ENCODE results near the gene SNAPIN. TPM values are rescaled to one million over a fixed set of nuclear protein-coding genes. Genes with fewer than 3 reads are reported as not detected.

The SNAPIN gene
- total RNA-seq, 4 donors from 2014 or later, result 10.5 to 38.4 (median 27.4) TPM

DNA sequence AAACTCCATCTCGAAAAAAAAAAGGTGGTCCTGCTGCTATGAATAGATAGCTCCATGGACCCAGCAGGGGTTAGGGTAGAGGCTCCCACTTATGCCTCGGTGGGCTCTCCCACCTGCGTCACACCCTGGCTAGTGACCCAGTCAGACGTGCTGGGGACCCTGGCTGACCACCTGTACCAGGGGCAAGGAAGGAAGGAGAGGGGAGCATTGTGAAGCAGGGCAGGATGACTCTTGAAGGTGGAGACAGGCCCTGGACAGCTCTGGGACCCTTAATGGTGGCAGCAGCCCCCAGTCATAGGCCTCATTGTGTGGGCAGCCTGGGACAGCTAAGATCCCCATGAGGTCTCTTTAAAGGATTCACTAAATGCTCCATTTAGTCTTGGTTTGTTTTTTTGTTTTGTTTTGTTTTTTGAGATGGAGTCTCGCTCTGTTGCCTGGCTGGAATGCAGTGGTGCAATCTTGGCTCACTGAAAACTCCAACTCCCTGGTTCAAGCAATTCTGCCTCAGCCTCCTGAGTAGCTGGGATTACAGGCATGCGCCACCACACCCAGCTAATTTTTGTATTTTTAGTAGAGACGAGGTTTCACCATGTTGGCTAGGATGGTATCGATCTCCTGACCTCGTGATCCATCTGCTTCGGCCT is 10.4 kb upstream of the SNAPIN start:
- peaks cover 0 to 10% (median 4%) of the 10 kb centered on the region in 4 donors for H3K4me1 ChIP-seq
- H3K36me3 ChIP-seq, result peaks cover 0 to 32% (median 15%) of the 10 kb centered on the region in 4 donors
- WGBS, 2 donors (ENCODE audit: low coverage in 1 of 2), result 77 to 81% methylated on average over 3 to 10 of the region's 10 CpGs
- no peak for DNase-seq
- no peak overlapping the region for H3K4me3 ChIP-seq
- in situ Hi-C loops (cut with MboI; ENCODE audit: low pct_ligation_motif_present in 1 of 4, low pct_unique_long_range_greater_than_20kb in 1 of 4, low sequenced_read_pairs in 3 of 4), result no loop called here
- H3K27me3 ChIP-seq, result no peaks in the 10 kb centered on the region
- TF ChIP-seq, protein P1, sequence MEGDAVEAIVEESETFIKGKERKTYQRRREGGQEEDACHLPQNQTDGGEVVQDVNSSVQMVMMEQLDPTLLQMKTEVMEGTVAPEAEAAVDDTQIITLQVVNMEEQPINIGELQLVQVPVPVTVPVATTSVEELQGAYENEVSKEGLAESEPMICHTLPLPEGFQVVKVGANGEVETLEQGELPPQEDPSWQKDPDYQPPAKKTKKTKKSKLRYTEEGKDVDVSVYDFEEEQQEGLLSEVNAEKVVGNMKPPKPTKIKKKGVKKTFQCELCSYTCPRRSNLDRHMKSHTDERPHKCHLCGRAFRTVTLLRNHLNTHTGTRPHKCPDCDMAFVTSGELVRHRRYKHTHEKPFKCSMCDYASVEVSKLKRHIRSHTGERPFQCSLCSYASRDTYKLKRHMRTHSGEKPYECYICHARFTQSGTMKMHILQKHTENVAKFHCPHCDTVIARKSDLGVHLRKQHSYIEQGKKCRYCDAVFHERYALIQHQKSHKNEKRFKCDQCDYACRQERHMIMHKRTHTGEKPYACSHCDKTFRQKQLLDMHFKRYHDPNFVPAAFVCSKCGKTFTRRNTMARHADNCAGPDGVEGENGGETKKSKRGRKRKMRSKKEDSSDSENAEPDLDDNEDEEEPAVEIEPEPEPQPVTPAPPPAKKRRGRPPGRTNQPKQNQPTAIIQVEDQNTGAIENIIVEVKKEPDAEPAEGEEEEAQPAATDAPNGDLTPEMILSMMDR (IDR thresholded peaks at IDR 0.05), result no peak
- TF ChIP-seq EP300 (IDR thresholded peaks at IDR 0.05; ENCODE audit: low read depth) (no peak), POLR2A (IDR thresholded peaks at IDR 0.05) (no peak), POLR2AphosphoS5 (IDR thresholded peaks at IDR 0.05) (peak in 1 of 3 donors; percentile 28)
- no peak overlapping the region for H3K27ac ChIP-seq
- intact Hi-C loops (cut with DNase I; ENCODE audit: low total_unique reads), result no loop called here
- H3K9me3 ChIP-seq, result no peaks in the 10 kb centered on the region

DNA sequence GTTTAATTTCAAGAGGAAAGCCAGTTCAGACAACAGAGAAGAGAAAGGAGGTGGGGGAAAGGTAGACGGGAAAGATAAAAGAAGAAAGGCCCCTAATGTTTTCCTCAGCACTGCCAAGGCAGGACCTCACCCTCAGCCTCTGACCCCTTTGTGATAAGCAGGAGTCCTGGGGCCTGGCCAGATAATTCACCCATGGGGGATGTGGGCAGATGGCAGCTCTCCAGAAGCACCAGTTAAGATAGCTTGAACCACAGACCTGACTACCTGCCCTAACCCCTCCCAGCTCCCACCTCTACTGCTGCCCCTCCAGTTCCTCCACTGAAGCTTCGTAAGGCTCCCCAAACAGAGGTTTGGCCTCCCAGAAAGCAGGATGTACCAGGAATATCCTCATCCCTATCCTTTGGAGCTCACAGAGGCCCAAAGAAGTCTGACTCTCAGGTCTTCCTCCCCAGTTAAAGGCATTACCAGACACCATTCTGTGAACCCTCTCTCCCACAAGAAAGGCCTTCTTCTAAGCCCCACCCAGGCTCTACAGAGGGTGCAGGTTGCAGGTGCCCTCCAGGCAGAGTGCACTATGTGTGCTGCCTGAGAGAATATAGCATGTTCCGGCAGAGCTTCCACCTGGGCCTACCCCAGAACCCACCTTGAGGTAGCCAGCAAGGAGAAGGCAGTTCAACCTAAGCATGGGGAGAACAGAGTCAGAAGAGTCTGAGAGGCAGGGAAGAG is 9.2 kb upstream of the SNAPIN start:
- DNase-seq, result no peak
- TF ChIP-seq POLR2AphosphoS5 (IDR thresholded peaks at IDR 0.05) (no peak), POLR2A (IDR thresholded peaks at IDR 0.05) (no peak), EP300 (IDR thresholded peaks at IDR 0.05; ENCODE audit: low read depth) (no peak)
- TF ChIP-seq, protein P1 (IDR thresholded peaks at IDR 0.05), result no peak

DNA sequence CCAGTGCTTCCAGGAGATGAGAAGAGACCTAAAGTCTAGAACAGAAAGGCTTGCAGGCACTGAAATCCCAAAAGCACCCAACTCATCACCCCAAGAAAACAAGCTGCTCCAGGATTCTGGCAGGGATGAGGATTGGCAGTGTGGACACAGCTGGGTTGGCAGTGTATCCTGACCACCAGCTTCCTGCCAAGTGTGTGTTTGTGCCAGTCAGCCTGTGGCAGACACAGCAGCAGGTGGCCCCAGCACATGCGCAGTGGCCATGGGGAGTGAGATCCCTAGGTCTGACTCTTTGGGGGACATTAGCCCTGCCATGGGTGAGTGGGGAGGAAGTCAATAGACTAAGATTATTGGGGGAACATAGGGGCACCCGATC is 8.7 kb upstream of the SNAPIN start:
- Histone ChIP-seq H3K27ac (no peak overlapping the region), H3K4me3 (no peak overlapping the region), H3K36me3 (peaks cover 0 to 15% (median 7%) of the 10 kb centered on the region in 4 donors), H3K27me3 (no peaks in the 10 kb centered on the region), H3K4me1 (peaks cover 0 to 11% (median 4%) of the 10 kb centered on the region in 4 donors), H3K9me3 (no peaks in the 10 kb centered on the region)
- in situ Hi-C loops (cut with MboI; ENCODE audit: low pct_ligation_motif_present in 1 of 4, low pct_unique_long_range_greater_than_20kb in 1 of 4, low sequenced_read_pairs in 3 of 4) (loop anchor here in 2 of 4 donors (25.0 kb wide), 2 partner anchors 312 to 337 kb away; partner anchors contain the start of genes CREB3L4 (in 1 of the 2), CRTC2 (in 1 of the 2), JTB (in 1 of the 2) and RAB13 (in 1 of the 2)), intact Hi-C loops (cut with DNase I; ENCODE audit: low total_unique reads) (no loop called here)
- no peak for DNase-seq
- TF ChIP-seq, protein P1 (IDR thresholded peaks at IDR 0.05), result no peak
- no peak for TF ChIP-seq POLR2A (IDR thresholded peaks at IDR 0.05)
- no peak for TF ChIP-seq EP300 (IDR thresholded peaks at IDR 0.05; ENCODE audit: low read depth)
- TF ChIP-seq POLR2AphosphoS5 (IDR thresholded peaks at IDR 0.05), result no peak
- WGBS, 2 donors (ENCODE audit: low coverage in 1 of 2), result 60% methylated on average over 2 of the region's 2 CpGs; no CpG with 5 or more reads in 1 of the 2 donors

More for the DNA sequence above, 9.2 kb upstream of the SNAPIN start:
- Histone ChIP-seq H3K9me3 (no peaks in the 10 kb centered on the region), H3K27me3 (no peaks in the 10 kb centered on the region), H3K36me3 (peaks cover 0 to 21% (median 10%) of the 10 kb centered on the region in 4 donors), H3K27ac (no peak overlapping the region), H3K4me3 (no peak overlapping the region), H3K4me1 (peaks cover 0 to 11% (median 4%) of the 10 kb centered on the region in 4 donors)
- in situ Hi-C loops (cut with MboI; ENCODE audit: low pct_ligation_motif_present in 1 of 4, low pct_unique_long_range_greater_than_20kb in 1 of 4, low sequenced_read_pairs in 3 of 4), result no loop called here
- intact Hi-C loops (cut with DNase I; ENCODE audit: low total_unique reads), result no loop called here
- 44 to 45% methylated on average over 2 to 3 of the region's 3 CpGs for WGBS, 2 donors (ENCODE audit: low coverage in 1 of 2)

DNA sequence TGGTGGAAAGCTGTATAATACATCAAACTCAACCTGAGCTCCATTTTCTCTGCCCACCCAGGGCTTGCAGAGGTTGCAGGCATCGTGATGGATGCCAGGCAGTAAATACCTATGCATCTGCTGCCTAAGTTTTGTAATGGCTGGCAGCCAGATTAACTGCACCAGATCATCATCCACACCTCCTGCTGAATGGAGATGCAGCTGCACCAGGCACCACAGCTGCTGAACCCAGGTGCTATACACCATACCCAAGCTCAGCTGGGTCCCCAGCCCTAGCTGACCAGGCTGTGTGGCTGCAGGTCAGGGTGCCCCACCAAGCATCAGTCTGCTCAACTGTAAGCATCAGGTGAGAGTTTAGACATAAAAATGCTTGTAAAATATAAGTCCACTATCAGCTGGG is 6.7 kb upstream of the SNAPIN start:
- in situ Hi-C loops (cut with MboI; ENCODE audit: low pct_ligation_motif_present in 1 of 4, low pct_unique_long_range_greater_than_20kb in 1 of 4, low sequenced_read_pairs in 3 of 4), result loop anchor here in 2 of 4 donors (25.0 kb wide), 2 partner anchors 311 to 336 kb away; partner anchors contain the start of genes CREB3L4 (in 1 of the 2), CRTC2 (in 1 of the 2), JTB (in 1 of the 2) and RAB13 (in 1 of the 2)

More for the DNA sequence above, 6.7 kb upstream of the SNAPIN start:
- Histone ChIP-seq H3K4me3 (no peak overlapping the region), H3K27ac (no peak overlapping the region), H3K27me3 (no peaks in the 10 kb centered on the region), H3K4me1 (peaks cover 0 to 11% (median 4%) of the 10 kb centered on the region in 4 donors), H3K9me3 (no peaks in the 10 kb centered on the region), H3K36me3 (no peaks in the 10 kb centered on the region)
- TF ChIP-seq, protein P1 (IDR thresholded peaks at IDR 0.05), result no peak
- TF ChIP-seq POLR2A (IDR thresholded peaks at IDR 0.05), result no peak
- TF ChIP-seq POLR2AphosphoS5 (IDR thresholded peaks at IDR 0.05), result no peak
- no peak for TF ChIP-seq EP300 (IDR thresholded peaks at IDR 0.05; ENCODE audit: low read depth)
- intact Hi-C loops (cut with DNase I; ENCODE audit: low total_unique reads), result no loop called here
- WGBS, 2 donors (ENCODE audit: low coverage in 1 of 2), result 29 to 80% methylated on average over 1 of the region's 1 CpG
- no peak for DNase-seq
